HEK293T (cell line): Measurements from ENCODE around the gene EPS8L3.
"Not testable (repeated sequence)": the region's sequence is repeated elsewhere in the genome, so short reads cannot be mapped to it uniquely, and the experiment has no call there.

Source experiments
- ELF4 ChIP-seq: fragments of 450-650 bp; IDR thresholded peaks from 2 replicates; pipeline ENCODE4 v1.6.1; 2017; ENCODE audit warnings: antibody characterized with exemption
- FOXA1 ChIP-seq: fragments of 450-650 bp; IDR thresholded peaks from 2 replicates; pipeline ENCODE4 v1.6.1; 2016; ENCODE audit warnings: mild to moderate bottlenecking
- FOXM1 ChIP-seq: fragments of 450-650 bp; IDR thresholded peaks from 2 replicates; pipeline ENCODE4 v1.6.1; 2017; ENCODE audit warnings: mild to moderate bottlenecking, borderline replicate concordance
- LEF1 ChIP-seq: fragments of 450-650 bp; IDR thresholded peaks from 2 replicates; pipeline ENCODE4 v1.6.1; 2017; ENCODE audit warnings: mild to moderate bottlenecking, borderline replicate concordance
- SP1 ChIP-seq: fragments of 450-650 bp; IDR thresholded peaks from 2 replicates; pipeline ENCODE4 v1.6.1; 2017
- ZNF384 ChIP-seq: fragments of 450-650 bp; IDR thresholded peaks from 2 replicates; pipeline ENCODE4 v1.6.1; 2016

- not testable (repeated sequence) for TF ChIP-seq LEF1, ZNF384, FOXM1, SP1, ELF4, FOXA1
Observed at GRCh38 chr1:109702940-109703339, 60.8 kb downstream of the EPS8L3 start.
